VCaP (cell line): Measurements from ENCODE around the gene RBM10.

ENCODE experiments used
- H3K27ac ChIP-seq: fragments of 450-650 bp; 2 replicates; pipeline ENCODE4 v1.5.1; 2017
- TF ChIP-seq, protein P1 (sequence below): fragments of 450-650 bp; conservative IDR thresholded peaks from 2 replicates; pipeline ENCODE4 v1.5.1; 2017; ENCODE audit warnings: mild to moderate bottlenecking, moderate library complexity

RBM10 gene

DNA sequence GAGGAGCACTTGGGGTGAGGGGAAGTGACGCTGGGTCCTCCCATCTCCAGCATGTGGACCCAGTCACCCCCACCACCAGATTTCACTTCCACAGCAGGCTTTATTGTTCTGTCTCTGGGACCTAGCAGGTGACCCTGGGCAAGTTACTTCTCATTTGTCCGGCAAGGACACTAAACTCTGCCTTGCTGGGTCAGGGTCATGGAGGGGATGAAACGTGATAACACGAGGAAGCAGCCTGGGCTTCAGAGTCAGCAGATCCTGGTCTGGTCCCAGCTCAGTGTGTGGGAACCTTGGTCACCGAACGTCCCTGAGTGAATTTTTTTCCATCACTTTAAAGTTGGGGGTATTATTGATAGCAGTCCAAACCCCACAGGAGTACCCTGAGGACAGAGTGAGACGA lies 52.5 kb downstream of the RBM10 start:
- TF ChIP-seq, protein P1, sequence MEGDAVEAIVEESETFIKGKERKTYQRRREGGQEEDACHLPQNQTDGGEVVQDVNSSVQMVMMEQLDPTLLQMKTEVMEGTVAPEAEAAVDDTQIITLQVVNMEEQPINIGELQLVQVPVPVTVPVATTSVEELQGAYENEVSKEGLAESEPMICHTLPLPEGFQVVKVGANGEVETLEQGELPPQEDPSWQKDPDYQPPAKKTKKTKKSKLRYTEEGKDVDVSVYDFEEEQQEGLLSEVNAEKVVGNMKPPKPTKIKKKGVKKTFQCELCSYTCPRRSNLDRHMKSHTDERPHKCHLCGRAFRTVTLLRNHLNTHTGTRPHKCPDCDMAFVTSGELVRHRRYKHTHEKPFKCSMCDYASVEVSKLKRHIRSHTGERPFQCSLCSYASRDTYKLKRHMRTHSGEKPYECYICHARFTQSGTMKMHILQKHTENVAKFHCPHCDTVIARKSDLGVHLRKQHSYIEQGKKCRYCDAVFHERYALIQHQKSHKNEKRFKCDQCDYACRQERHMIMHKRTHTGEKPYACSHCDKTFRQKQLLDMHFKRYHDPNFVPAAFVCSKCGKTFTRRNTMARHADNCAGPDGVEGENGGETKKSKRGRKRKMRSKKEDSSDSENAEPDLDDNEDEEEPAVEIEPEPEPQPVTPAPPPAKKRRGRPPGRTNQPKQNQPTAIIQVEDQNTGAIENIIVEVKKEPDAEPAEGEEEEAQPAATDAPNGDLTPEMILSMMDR: no peak
- H3K27ac ChIP-seq: no peak overlapping the region

DNA sequence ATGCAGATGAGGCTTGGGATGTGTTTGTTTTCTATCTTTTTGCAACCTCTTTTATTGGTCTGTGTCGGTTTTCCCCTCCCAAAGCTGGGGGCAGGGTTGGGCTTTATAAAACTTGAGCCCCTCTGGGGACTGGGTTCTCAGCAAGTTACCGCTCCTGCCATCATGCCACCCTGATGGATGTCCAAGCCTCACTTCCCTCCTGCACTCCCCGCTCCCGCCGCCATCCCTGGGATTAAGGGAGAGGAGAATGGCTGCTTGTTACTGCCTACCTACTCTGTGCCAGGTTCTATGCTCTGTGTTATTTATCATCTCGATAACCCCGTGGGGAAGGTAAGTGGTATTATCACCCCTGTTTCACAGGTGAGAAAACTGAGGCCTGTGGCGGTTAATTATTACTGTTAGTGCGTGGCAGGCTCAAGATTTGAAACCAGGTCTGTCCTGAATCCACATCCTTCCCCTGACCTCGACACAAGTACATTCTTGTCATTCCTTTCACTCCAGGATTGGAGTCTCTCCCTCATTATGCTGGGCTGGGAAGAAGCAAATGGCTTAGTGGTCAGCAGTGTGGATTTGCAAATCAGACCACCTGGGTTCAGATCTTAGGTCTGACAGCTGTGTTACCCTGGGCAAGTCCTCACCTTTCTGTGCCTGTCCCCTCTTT lies 53.1 kb downstream of the RBM10 start:
- H3K27ac ChIP-seq: no peak overlapping the region

GRCh38 chrX:47198687-47199080 lies 53.7 kb downstream of the RBM10 start:
- TF ChIP-seq, protein P1: no peak
- no peak overlapping the region for H3K27ac ChIP-seq

More for the DNA sequence above, 53.1 kb downstream of the RBM10 start:
- TF ChIP-seq, protein P1: no peak

DNA sequence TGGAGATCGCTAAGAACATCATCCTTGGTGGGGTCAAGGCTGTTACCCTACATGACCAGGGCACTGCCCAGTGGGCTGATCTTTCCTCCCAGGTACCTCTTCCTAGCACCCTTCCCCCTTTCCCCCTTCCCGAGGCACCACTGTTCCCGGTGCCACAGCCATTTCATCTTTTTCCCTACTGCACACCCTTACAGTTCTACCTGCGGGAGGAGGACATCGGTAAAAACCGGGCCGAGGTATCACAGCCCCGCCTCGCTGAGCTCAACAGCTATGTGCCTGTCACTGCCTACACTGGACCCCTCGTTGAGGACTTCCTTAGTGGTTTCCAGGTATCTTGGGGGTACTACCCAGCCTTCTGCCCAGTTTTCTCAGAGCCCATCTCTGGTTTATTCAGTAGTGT lies 54.3 kb downstream of the RBM10 start:
- TF ChIP-seq, protein P1: no peak
- no peak overlapping the region for H3K27ac ChIP-seq

DNA sequence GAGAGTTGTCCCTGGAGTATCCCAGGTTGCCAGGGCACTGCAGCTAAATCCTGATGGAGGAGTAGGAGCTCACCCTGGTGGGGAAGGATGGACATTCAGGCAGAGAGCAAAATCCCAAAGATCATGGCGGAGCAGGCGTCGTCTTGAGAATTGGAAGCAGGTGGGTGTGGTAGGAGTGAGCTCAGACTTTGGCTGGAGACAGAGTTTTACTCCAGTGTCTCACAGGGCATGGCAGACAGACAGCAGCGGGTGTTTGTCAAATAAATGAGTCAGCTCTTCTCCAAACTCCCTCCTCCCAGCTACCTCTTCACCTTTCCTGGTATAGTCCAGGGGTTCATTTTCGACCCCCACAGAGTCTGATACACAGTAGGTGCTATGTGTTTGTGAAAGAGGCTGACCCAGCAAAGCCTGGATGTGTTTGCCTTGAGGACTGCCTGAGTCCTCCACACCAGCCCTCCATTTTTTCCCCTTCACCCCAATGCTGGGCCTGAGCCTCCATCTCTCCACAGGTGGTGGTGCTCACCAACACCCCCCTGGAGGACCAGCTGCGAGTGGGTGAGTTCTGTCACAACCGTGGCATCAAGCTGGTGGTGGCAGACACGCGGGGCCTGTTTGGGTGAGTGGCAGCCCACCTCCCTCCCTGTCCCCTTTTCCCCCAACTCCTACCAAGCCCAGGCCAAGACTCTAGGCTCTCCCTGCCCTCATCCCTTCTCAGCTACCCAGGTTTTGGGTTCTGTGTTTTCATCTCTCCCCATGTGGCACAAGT lies 55.5 kb downstream of the RBM10 start:
- TF ChIP-seq, protein P1: no peak

GRCh38 chrX:47201345-47201944 lies 56.4 kb downstream of the RBM10 start:
- H3K27ac ChIP-seq: no peak overlapping the region
- TF ChIP-seq, protein P1: no peak

More for the DNA sequence above, 55.5 kb downstream of the RBM10 start:
- no peak overlapping the region for H3K27ac ChIP-seq

- H3K27ac ChIP-seq: no peak overlapping the region
- TF ChIP-seq, protein P1: no peak
Observed at GRCh38 chrX:47202316-47202715, 57.3 kb downstream of the RBM10 start.
